Activated CD8-positive, alpha-beta memory T cell treated with anti-CD3 and anti-CD28 coated beads for 4 hours (primary cell): ENCODE measurements around the gene TTC8.
"Not testable (repeated sequence)": the region's sequence is repeated elsewhere in the genome, so short reads cannot be mapped to it uniquely, and the experiment has no call there.

Experiments used
- DNase-seq, 2 donors: peaks; one replicate each; pipeline ENCODE4 v3.0.0-alpha.2; 2020; ENCODE audit warnings: low read depth in 2 of 2

Gene TTC8

GRCh38 chr14:88824314-88825077 is at the start of gene TTC8:
TSS of gene TTC8 (plus strand) at chr14:88824651. CDS start at chr14:88824708, 57 bp downstream.
- DNase-seq, result peak; percentile 60 to 74

DNA sequence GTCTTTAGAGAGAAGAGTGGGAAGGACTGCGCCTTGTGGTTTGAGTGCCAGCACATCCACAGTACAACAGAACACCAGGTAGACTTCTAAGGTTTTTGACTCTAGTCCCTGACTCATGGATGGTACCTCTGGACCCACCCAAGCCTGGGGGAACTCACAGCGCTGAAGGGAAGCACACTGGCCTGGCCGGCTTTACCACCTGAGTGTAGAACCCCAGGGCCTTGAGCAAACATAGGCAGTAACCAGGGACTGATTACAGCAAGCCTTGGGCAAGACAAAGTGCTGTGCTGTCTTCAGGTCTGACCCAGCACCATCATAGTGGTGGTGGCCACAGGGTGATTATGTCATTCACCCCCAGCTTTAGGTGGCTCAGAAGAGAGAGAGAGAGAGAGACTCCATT is 48.9 kb upstream of the TTC8 start:
- DNase-seq, result no peak

DNA sequence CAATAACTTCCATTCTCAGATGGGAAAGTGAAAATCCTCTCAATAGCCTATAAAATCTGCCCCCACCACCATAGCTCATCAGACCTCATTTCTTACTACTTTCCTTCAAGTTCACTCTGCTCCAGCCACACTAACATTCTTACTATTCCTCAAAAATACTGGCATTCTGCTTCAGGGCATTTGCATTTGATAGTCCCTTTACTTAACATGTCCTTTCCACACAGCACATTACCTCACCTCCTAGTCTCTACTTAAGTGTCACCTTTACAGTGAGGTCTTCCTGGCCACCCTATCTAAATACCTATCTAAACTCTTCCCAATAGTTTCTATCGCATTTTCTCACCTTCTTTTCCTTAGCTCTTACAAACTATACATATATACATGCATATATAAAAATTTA is 38.5 kb upstream of the TTC8 start:
- DNase-seq, result no peak

GRCh38 chr14:88786715-88787114 is 37.7 kb upstream of the TTC8 start:
- DNase-seq, result no peak

DNA sequence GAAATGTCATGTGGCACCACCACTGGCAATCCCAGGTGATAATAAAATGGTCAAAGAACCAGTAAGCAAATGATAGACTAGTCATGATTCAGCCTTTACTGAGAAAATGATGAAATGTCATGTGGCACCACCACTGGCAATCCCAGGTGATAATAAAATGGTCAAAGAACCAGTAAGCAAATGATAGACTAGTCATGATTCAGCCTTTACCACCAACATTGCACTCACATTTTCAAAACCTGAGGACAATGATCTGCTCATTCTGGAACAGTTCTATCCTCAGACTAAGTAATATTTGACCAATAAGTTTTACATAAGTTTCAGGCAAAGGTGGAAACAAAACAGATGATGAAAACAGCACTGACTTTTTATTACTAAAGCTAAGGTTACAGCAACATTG is 34.9 kb upstream of the TTC8 start:
- not testable (repeated sequence) for DNase-seq

DNA sequence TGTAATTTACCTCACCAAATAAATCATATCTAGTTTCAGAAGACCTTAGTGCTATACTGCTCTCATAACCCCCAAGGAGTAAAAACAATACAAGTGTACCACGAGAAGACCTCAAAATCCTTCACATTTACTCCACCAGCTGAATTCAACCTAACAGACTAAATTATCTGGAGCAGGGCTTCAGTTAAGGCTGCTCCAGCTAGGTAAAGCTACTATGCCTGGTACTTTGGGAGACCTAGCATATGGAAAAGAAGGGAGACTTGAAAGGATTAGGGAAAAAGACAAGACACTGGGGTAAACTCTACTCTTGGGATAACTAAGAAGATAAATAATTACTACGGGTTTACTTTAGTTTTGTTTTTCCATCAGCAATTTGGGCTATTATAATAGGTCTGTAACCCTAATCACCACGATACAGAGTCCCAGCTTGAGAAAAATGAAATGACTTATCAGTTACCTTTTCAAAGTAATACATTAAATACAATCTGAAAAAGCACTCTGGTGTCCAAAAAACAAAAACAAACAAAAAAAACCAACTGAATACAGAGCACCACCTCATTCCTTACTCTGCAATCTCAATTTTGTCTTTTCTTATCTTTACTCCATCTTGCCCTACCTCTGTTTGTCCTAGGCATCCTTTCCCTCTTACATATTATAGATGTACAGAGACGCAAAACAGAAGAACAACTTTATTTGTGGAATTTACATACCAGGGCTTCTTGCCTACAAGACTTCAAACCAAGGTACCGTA is 33.8 kb upstream of the TTC8 start:
- DNase-seq, result no peak

DNA sequence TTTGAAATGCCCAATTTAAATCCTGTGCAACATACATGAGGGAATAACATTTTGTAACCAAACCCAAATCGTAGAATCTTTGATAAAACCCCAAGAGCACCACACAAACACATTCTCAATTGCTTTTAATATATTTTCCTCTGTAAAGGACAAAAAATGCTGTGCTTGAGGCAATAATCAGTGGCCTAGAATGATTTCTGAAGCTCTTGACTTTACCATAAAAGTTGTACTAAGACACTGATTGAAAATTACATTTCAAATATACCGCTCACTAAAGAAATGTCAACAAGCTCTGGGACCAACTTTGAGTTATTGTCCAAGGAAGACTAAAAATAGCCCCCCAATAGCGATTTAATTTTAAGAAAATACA is 33.2 kb upstream of the TTC8 start:
- DNase-seq, result no peak

DNA sequence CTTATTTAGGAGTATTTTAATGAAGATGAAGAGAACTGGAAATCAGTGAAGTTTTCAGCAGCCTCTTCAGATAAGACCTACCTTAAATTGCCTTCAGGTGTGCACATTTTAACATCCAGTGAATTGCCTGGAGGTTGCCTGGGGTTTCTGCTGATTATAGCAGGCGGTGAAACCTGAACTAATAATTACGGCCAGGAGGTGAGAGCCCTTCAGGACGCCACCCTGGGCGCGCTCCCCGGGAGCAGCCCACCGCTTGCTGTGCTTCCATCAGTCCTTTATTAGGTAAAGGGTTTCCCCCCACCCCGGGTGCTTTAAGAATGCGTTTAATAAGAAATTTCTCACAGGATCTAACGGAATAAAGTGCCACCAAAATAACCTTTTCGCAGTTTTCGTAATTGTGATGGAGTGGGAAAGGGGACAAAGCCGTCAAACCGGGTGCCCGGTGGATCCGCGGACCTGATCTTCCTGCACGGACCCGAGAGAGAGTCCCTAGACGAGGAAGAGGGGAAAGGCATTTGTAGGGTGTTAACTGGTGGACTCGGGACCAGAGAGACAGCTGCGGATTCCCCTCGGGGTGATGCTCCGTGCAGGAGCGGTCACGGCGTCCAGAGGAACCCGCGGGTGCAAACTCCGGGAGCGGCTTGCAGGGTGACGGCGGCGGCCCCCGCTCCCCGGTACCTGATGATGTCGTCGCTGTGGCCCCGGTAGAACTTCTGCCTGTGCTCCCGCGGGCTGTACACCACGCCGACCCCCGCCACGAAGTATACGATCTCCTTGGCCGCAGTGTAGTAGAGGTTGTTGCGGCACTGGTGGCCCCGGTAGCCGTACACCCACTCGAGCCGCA is 32.6 kb upstream of the TTC8 start:
- no peak for DNase-seq

- DNase-seq, result peak; percentile 48 to 53
These were observed 31.8 kb upstream of the TTC8 start, which contains the start of gene EML5 for GRCh38 chr14:88792473-88793258. TSS of gene EML5 (minus strand) at chr14:88792953. CDS start at chr14:88792503, 450 bp downstream.

GRCh38 chr14:88793259-88793625 is 31.2 kb upstream of the TTC8 start:
- DNase-seq, result no peak

DNA sequence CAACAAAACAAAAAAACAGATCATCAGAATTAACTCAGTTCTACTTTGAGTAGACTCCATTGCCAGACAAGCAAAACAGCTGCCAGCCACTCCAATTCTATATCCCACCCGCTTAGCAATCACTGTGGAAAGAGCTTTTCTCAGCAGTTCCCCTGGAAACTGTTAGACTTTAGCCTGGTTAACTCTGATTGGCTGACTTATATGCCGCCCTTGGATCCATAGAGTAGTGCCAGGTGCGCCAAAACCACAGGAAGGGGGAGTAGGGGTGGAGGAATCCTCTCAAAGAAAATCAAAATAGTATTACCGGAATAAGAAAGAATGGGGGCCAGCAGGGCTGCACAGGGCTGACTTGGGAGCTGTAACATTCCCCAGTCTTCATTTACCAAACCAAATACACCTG is 26.3 kb upstream of the TTC8 start:
- no peak for DNase-seq

DNA sequence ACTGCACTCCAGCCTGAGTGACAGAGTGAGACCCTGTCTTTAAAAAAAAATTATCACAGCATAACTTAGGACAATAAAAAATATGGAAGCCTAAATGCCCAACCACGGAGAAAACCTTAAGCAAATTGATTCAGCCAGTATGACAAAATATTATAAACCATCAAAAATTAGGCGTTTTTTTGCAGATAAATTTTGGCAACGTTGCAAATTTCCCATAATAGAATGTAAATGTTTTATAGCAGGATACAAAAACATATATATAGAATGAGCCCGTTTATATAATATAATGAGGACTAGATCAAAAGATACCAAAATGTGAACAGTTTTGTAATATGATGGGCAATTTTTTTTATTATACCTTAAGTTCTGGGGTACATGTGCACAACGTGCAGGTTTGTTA is 24.9 kb upstream of the TTC8 start:
- no peak for DNase-seq

DNA sequence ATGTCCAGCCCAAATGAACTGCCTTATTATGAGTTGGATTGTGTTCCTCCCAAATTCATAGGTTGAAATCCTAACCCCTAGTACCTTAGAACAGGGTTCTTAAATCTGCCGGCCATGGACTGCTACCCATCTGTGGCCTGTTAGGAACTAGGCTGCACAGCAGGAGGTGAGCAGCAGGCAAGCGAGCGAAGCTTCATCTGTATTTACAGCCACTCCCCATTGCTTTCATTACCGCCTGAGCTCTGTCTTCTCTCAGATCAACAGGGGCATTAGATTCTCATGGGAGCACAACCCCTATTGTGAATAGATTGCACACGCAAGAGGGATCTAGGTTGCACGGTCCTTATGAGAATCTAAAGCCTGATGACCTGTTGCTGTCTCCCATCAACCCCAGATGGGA is 21.9 kb upstream of the TTC8 start:
- no peak for DNase-seq

DNA sequence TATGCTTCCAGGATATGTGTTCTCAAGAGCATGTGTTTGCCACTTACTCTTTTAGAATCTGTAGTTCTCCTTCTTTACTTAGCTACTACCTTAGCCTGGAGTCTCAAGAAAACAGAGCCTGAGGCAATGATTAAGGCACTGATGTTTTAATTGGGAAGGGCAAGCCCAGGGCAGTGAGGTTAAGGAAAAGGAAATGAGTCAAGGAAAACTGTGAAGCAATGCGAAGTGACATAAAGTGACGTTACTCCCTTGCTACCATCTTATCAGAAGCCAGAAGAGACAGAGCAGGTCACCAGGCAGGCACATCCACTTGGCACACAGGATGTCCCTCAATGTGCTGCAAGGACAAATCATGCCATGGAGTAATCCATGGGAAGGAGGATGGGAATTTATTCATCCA is 20.4 kb upstream of the TTC8 start:
- no peak for DNase-seq

DNA sequence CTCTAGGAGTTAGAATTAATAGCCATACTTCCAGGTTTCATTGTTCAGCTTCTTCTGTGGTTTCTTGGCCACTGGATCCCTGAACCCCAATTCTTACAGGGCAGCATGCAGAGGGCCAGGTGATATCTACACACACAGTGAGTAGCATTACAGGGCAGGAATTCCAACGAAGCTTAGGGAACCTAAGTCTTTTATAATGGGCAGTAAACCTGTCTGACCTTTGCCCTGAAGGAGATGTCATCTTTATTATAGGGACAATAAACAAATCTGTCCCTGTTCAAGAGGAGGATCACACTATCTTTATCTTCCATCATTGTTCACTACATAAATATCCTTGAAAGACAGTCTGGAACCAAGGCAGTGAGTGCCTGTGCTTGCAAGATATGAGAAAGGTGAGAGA is 20.0 kb upstream of the TTC8 start:
- no peak for DNase-seq

GRCh38 chr14:88808359-88808758 is 16.1 kb upstream of the TTC8 start:
- DNase-seq, result no peak

DNA sequence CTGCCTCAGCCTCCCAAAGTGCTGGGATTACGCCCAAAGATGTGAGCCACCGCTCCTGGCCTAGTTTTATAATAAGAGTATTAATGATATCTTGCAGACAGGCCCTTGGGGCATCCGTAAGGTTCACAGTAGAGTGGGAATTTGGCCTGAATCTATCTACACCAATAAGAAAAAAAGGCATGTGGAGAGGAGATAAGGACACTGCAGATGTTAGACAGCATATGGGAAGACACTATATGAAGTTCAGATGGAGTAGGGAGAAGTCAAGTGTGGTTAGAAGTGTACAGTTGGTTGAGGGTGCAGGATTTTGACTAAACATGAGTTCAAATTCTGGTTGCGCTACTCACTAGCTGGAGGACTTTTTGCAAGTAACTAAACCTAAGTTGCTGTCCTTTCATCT is 8.5 kb upstream of the TTC8 start:
- DNase-seq, result no peak

DNA sequence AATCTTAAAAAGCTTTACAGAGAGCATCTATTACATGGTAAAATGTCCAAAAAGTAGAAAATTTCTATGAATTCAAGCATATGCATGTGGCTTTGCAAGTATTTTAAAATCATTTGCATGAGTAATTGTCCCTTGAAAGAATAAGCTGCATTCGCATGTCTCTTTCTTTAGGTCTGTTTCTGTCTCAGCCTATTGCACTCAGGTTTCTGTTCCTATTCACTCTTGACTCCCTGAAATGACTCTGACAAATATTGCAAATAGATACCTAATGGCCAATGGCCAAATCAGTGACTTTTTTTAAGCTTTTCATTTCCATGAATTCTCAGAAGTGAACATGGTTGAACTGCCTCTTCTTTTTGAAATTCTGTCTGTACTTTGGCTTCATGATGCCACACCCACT is 6.4 kb upstream of the TTC8 start:
- DNase-seq, result no peak

DNA sequence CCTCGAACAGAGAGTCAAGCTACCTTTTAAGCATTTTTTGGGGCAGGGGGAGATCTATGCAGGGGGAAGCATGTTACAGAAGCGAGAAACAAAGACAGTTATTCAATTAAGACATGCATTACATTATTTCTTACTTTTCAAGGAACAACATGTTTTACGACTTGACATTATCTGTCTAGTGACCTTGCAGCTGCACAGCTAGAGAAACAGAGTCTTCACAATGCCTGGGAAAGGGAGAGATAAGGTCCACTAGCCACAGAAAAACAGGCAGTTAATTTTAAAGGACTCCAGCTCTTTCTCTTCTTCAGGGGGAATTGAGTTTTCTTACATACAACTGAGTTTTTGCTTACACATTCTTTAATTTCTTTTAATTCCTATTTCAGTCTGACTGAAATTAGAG is 4.8 kb upstream of the TTC8 start:
- not testable (repeated sequence) for DNase-seq

DNA sequence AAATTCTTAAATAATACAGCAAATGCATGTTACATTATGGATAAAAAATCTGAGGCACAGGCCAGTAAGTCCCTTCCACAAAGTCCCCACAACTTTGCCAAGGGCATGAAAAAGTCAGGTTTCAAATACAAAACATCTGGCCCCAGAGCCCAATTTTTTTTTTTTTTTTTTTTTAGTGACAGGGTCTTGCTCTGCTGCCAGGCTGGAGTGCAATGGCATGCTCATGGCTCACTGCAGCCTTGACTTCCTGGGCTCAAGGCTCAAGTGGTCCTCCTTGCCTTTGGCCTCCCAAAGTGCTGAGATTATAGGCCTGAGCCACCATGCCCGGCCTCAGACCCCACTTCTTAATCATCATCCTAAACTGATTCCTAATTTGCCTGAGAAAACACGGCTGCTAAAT is 3.1 kb upstream of the TTC8 start:
- DNase-seq, result no peak

GRCh38 chr14:88821888-88822287 is 2.6 kb upstream of the TTC8 start:
- DNase-seq, result no peak

GRCh38 chr14:88823968-88824313 is 510 bp upstream of the TTC8 start:
- DNase-seq, result no peak
